ENCODE results near the gene PRDX2. TPM values are rescaled to one million over a fixed set of nuclear protein-coding genes. Genes with fewer than 3 reads are reported as not detected.

The PRDX2 gene
- total RNA-seq, 4 donors from 2014 or later, result 266 to 459 (median 327) TPM

DNA sequence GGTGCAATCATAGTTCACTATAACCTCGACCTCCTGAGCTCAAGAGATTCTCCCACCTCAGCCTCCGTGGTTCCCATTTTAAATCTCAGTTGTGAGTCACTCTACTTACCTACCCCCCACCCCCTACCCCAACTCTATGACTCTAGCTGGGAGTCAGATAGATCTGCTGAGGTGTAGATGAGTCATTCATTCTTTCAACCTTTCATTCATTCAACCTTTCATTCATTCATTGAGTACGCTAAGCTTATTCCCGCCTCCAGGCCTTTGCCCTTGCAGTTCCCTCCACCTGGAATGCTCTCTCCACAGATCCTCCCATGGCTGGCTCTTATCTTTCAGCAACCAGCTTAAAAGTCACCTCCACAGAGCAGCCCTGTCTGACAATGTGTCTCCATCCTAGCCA is 35.6 kb upstream of the PRDX2 start:
- no peak overlapping the region for H3K4me3 ChIP-seq (ENCODE audit: low read depth, poor library complexity, severe bottlenecking)
- TF ChIP-seq POLR2A (IDR thresholded peaks at IDR 0.05), result no peak
- TF ChIP-seq, protein P1, sequence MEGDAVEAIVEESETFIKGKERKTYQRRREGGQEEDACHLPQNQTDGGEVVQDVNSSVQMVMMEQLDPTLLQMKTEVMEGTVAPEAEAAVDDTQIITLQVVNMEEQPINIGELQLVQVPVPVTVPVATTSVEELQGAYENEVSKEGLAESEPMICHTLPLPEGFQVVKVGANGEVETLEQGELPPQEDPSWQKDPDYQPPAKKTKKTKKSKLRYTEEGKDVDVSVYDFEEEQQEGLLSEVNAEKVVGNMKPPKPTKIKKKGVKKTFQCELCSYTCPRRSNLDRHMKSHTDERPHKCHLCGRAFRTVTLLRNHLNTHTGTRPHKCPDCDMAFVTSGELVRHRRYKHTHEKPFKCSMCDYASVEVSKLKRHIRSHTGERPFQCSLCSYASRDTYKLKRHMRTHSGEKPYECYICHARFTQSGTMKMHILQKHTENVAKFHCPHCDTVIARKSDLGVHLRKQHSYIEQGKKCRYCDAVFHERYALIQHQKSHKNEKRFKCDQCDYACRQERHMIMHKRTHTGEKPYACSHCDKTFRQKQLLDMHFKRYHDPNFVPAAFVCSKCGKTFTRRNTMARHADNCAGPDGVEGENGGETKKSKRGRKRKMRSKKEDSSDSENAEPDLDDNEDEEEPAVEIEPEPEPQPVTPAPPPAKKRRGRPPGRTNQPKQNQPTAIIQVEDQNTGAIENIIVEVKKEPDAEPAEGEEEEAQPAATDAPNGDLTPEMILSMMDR (IDR thresholded peaks at IDR 0.05), result no peak
- no peak for DNase-seq (ENCODE audit: low spot score in 2 of 2)
- WGBS, 2 donors, result 74 to 78% methylated on average over 4 of the region's 4 CpGs
- intact Hi-C loops (cut with DNase I; ENCODE audit: low total_unique reads), result no loop called here

DNA sequence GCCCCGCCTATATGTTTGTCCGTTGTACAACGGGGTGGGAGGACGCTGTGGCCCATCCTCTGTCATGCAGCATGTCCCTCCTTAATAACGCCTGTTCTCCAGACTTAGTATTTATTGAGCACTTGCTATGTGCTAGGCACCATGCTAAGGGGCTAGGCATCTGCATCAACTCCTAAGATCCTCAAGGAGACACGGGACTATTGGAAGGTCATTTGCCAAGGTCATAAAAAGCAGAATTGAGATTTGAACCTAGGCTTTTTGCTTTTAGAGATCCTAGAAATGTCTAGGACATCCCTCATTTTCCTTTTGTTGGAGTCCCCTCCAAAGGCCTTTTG is 34.9 kb upstream of the PRDX2 start:
- intact Hi-C loops (cut with DNase I; ENCODE audit: low total_unique reads), result no loop called here
- H3K4me3 ChIP-seq (ENCODE audit: low read depth, poor library complexity, severe bottlenecking), result no peak overlapping the region
- no peak for DNase-seq (ENCODE audit: low spot score in 2 of 2)
- TF ChIP-seq, protein P1 (IDR thresholded peaks at IDR 0.05), result no peak
- no peak for TF ChIP-seq POLR2A (IDR thresholded peaks at IDR 0.05)
- 5 to 11% methylated on average over 5 to 6 of the region's 6 CpGs for WGBS, 2 donors

DNA sequence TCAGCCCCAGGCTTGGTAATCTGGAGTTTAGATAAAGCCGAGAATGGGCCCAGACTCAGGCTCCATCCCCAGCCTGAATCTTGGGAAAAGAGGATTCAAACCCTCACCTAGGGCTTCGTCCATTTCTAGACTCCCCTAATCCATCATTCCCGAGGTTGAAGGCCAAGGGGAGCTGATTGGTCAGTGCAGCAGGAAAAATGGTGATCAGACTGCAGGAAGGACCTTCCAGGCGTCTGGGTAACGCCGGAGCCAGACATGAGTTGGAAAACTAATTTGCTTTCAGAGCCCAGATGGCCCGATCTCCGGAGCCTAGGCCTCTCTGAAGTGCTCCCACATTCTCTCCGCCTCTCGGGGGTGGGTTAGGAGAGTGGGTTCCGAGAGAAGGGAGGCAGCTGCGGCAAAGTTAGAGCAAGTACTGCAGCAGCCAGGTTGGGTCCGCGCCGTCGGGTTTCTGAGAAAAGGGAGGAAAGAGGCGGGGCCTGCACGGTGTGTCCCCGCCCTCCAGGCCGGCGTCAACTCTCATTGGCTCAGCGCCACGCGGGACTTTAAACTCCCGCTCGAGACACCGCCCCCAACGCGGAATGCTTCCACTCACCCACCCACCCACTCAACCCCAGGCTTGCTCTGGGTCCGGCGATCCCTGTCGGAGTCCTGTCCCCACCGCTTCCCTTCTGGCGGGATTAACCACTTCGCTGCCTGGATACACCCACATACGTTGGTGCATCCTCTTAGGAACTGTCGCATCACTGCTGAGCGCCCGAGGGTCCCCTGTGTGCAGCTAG is 33.6 kb upstream of the PRDX2 start:
- H3K4me3 ChIP-seq (ENCODE audit: low read depth, poor library complexity, severe bottlenecking), result no peak overlapping the region
- TF ChIP-seq POLR2A (IDR thresholded peaks at IDR 0.05), result no peak
- TF ChIP-seq, protein P1 (IDR thresholded peaks at IDR 0.05), result no peak
- no peak for DNase-seq (ENCODE audit: low spot score in 2 of 2)
- intact Hi-C loops (cut with DNase I; ENCODE audit: low total_unique reads), result no loop called here
- WGBS, 2 donors, result 4 to 8% methylated on average over 38 to 39 of the region's 39 CpGs

DNA sequence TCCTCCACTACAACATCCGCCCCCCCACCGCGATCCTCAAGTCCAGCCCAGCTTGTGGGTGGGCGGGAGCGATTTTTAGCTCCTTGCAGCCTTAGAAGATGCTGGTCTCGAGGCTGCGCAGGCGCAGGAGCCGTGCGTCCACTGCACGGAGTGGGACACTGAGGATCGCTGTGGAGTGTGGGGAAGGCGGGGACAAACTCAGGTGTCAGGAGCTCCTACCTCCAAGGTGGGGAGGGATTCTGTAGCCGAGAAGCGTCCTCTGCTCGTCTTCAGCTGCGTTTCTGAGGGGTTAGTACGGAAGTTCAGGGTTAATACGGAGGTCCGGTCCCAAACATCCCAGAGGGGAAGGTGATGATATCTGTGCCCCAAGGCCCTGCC is 33.0 kb upstream of the PRDX2 start, which contains the start of gene RTBDN:
TSS of gene RTBDN (minus strand) at position 14 of the 378 bp plus-strand sequence. CDS start 4,600 bp downstream, outside the sequence.
- no peak for DNase-seq (ENCODE audit: low spot score in 2 of 2)
- 3 to 11% methylated on average over 20 of the region's 20 CpGs for whole genome bisulfite sequencing, 2 donors
- TF ChIP-seq, protein P1 (IDR thresholded peaks at IDR 0.05), result no peak
- TF ChIP-seq POLR2A (IDR thresholded peaks at IDR 0.05), result no peak
- intact Hi-C loops (cut with DNase I; ENCODE audit: low total_unique reads), result no loop called here
- H3K4me3 ChIP-seq (ENCODE audit: low read depth, poor library complexity, severe bottlenecking), result no peak within 1 kb of the TSS

DNA sequence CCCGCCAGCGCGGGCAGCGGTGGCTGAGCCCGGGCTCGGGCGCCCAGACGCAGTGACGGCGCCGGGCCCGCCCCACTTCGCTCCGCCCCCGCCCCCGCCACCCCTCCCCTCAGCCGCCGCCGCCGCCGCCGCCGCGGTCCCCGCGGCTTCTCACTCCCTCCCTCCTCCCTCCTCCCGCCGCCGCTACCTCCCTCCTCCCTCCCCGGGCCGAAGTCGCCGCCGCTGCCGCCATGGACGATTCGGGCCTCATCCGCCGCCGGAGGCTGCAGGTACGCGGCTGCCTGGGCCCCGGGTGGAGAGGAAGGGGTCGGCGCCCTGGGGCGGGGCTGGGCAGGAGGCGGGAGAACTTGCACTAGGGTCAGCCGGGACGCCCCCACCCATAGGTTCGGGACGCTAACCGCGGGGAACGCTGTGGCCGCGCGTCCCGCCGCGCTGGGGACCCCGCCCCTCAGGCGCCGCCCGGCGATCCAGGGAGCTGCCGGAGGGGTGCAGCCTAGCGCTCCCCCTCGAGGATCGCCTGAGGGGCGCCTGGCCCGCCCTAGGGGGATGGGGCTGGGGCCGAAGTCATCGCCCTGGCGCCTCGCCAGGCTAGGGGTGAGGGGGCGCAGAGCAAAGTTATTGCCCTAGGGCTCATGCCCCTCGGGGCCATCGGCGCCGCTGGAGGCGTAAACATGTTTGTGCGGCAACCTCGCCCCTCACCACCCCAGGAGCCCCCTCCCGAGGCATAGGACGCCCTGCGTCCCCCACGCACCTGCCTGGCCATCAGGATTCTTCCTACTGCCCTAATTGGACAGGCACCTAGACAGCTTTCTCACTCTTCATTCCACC is 32.4 kb upstream of the PRDX2 start:
- intact Hi-C loops (cut with DNase I; ENCODE audit: low total_unique reads), result no loop called here
- no peak for TF ChIP-seq POLR2A (IDR thresholded peaks at IDR 0.05)
- TF ChIP-seq, protein P1 (IDR thresholded peaks at IDR 0.05), result no peak
- no peak for DNase-seq (ENCODE audit: low spot score in 2 of 2)
- 1 to 2% methylated on average over 7 to 36 of the region's 87 CpGs for WGBS, 2 donors
- H3K4me3 ChIP-seq (ENCODE audit: low read depth, poor library complexity, severe bottlenecking), result no peak overlapping the region
